GM21390 (cell line): ENCODE results near the gene CYP2B6.
"Not testable (repeated sequence)": the region's sequence is repeated elsewhere in the genome, so short reads cannot be mapped to it uniquely, and the experiment has no call there.

Experiments used
- ATAC-seq: cut with Tn5 transposase; IDR thresholded peaks from one replicate; pipeline ENCODE4 v1.9.1; 2021; ENCODE audit not compliant: unreplicated experiment

CYP2B6 gene

DNA sequence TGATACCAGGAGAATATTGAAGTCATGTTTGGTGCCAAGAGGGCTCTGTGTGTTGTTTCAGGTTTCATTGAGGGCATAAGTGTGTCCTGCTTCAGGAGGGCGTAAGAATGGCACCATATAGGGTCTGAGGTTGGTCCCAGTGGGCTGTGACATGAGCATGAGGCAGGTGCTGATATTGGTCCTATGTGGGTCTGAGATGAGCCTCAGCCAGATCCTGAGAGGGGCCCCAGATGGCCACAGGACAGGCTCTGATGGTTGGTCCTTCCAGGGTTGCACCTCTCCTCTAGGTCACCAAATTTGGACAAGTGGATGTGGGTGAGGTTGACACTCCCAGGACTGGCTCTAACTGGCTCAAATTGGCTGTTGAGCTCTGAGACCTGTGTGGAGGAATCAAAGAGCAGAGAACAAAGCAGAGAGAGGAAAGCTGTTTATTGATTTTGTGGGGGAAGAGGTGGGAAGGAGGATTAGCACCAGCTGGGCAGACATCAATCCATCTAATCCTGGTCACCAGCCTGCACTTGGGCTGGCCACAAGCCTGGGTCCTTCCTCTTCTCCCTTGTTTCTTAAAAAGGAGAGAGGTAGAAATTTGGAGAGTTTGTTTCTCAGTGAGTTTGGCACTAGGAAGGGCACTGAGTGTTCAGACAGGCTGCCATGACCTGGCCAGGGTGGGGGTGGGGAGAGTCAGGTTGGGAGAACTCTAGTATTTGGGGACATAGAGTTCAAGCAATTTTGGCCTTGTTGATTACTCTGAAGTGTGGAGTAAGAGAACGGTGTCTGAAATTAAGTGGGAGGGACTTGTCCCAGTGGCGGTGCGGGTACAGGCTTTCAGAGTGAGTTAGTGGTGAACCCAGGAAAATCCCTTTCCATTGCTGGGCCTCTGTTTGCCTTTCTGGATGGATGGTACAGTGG is 38.7 kb downstream of the CYP2B6 start:
- no peak for ATAC-seq

- no peak for ATAC-seq
Observed at GRCh38 chr19:41030651-41031050, 39.6 kb downstream of the CYP2B6 start.

- no peak for ATAC-seq
Observed at GRCh38 chr19:41031916-41032315, 40.8 kb downstream of the CYP2B6 start.

DNA sequence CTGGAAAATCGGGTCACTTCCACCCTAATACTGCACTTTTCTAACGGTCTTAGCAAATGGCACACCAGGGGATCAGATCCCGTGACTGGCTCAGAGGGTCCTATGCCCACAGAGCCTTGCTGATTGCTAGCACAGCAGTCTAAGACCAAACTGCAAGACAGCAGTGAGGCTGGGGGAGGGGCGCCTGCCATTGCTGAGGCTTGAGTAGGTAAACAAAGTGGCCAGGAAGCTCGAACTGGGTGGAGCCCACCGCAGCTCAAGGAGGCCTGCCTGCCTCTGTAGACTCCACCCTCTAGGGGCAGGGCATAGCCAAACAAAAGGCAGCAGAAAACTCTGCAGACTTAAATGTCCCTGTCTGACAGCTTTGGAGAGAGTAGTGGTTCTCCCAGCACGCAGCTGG is 42.2 kb downstream of the CYP2B6 start:
- not testable (repeated sequence) for ATAC-seq

GRCh38 chr19:41039806-41040205 is 48.7 kb downstream of the CYP2B6 start:
- no peak for ATAC-seq

DNA sequence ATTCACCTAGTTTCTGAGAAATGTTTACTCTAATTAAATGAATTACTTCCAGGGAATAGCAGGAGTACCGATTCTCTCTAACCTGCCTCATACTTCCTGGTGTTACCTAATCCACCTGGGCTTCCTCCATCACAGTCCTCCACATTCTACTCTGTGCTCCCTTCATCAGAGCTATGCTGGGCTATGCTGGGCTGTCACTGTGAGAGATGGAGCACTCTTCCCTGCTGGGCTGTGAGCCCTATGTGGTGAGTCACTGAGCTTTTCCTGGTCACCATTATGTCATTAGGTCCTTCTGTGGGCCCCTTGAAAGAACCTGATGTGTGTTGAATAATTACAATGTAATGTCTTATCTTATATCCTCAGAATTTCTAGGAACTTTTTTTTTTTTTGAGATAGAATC is 54.0 kb downstream of the CYP2B6 start:
- ATAC-seq: not testable (repeated sequence)

- no peak for ATAC-seq
Observed at GRCh38 chr19:41050426-41050825, 59.3 kb downstream of the CYP2B6 start.

DNA sequence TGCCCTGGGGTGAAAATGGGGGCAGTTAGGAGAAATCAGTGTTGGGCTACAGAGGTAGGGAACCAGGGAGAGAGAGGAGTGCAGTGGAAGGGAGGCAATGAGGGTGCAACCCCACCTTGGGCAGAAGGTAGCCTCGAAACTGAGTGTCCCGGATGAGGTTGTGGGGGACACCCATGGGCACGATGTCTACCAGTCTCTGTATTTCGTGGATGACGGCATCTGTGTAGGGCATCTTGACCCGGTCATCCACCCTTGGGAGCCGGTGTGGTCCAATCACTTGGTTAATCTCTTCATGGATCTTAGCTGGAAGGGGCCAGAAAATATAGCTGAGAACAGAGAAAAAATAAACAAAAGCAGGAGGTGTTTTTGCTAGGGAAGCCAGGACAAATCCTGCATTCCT is 61.1 kb downstream of the CYP2B6 start:
- ATAC-seq: not testable (repeated sequence)

- ATAC-seq: not testable (repeated sequence)
Observed at GRCh38 chr19:41053331-41053730, 62.2 kb downstream of the CYP2B6 start.

DNA sequence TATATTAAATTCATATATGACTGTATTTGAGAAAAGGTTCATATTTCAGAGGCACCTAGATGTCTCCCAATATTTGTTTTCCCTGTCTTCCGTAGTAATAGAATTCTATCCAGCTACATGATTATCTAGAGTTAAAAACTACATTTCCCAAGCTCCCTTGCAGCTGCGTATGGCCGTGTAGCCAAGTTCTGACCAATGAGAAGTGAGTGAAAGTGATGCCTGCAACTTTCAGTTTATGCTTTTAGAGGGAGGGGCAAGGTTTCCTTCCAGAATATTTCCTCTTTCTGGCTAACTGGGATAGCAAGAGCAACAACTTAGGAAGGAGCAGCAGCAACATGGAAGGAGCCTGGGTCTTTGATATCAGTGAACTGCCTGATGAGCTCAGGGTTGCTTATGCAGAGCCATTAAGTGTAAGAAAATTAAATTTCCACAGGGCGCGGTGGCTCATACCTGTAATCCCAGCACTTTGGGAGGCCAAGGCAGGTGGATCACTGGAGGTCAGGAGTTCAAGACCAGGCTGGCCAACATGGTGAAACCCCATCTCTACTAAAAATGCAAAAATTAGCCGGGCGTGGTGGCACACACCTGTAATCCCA is 74.0 kb downstream of the CYP2B6 start:
- no peak for ATAC-seq
